ENCODE measurements around the gene GLIPR2. TPM values are rescaled to one million over a fixed set of nuclear protein-coding genes. Genes with fewer than 3 reads are reported as not detected.

GLIPR2 gene
- total and polyA plus RNA-seq, 2 of the 13 experiments (the other 11 are each of a cell fraction or from before 2014, with no cell fraction given): 0.08 to 0.42 TPM

GRCh38 chr9:36207546-36208012, 71.0 kb downstream of the GLIPR2 start (continued):
- TF ChIP-seq KDM2A (CRISPR knock-in tag; IDR thresholded peaks at IDR 0.05; ENCODE audit: borderline replicate concordance, low read depth) (no peak), MXI1 (IDR thresholded peaks at IDR 0.05; ENCODE audit: borderline replicate concordance, low read depth, low read length) (no peak), GABPA (IDR thresholded peaks at IDR 0.05; ENCODE audit: low read depth, low read length) (no peak), GABPA (CRISPR knock-in tag; IDR thresholded peaks at IDR 0.05; ENCODE audit: low read depth) (no peak), ATRX (CRISPR knock-in tag; IDR thresholded peaks at IDR 0.05; ENCODE audit: borderline replicate concordance) (no peak), DMAP1 (CRISPR knock-in tag; IDR thresholded peaks at IDR 0.05) (no peak), ZNF781 (CRISPR knock-in tag; IDR thresholded peaks at IDR 0.05; ENCODE audit: borderline replicate concordance, not compliant biosample characterization) (no peak), ZNF564 (CRISPR knock-in tag; IDR thresholded peaks at IDR 0.05) (no peak), HOXA5 (CRISPR knock-in tag; IDR thresholded peaks at IDR 0.05) (no peak), FOXO1 (CRISPR knock-in tag; IDR thresholded peaks at IDR 0.05) (0 out of 2 replicates have a peak, but pooled peaks have one; percentile 21), PRPF4 (IDR thresholded peaks at IDR 0.05; ENCODE audit: low read depth, low read length, poor library complexity, severe bottlenecking) (no peak), SPEN (CRISPR knock-in tag; IDR thresholded peaks at IDR 0.05; ENCODE audit: low read depth) (no peak), TCF7L2 (IDR thresholded peaks at IDR 0.05; ENCODE audit: low read depth, low read length) (no peak), ZNF101 (CRISPR knock-in tag; IDR thresholded peaks at IDR 0.05; ENCODE audit: borderline replicate concordance, low read depth) (no peak), MED13 (CRISPR knock-in tag; IDR thresholded peaks at IDR 0.05) (no peak)
- TF ChIP-seq, protein P1, sequence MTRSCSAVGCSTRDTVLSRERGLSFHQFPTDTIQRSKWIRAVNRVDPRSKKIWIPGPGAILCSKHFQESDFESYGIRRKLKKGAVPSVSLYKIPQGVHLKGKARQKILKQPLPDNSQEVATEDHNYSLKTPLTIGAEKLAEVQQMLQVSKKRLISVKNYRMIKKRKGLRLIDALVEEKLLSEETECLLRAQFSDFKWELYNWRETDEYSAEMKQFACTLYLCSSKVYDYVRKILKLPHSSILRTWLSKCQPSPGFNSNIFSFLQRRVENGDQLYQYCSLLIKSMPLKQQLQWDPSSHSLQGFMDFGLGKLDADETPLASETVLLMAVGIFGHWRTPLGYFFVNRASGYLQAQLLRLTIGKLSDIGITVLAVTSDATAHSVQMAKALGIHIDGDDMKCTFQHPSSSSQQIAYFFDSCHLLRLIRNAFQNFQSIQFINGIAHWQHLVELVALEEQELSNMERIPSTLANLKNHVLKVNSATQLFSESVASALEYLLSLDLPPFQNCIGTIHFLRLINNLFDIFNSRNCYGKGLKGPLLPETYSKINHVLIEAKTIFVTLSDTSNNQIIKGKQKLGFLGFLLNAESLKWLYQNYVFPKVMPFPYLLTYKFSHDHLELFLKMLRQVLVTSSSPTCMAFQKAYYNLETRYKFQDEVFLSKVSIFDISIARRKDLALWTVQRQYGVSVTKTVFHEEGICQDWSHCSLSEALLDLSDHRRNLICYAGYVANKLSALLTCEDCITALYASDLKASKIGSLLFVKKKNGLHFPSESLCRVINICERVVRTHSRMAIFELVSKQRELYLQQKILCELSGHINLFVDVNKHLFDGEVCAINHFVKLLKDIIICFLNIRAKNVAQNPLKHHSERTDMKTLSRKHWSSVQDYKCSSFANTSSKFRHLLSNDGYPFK (CRISPR knock-in tag; IDR thresholded peaks at IDR 0.05; ENCODE audit: borderline replicate concordance): no peak
- TF ChIP-seq, protein P2, sequence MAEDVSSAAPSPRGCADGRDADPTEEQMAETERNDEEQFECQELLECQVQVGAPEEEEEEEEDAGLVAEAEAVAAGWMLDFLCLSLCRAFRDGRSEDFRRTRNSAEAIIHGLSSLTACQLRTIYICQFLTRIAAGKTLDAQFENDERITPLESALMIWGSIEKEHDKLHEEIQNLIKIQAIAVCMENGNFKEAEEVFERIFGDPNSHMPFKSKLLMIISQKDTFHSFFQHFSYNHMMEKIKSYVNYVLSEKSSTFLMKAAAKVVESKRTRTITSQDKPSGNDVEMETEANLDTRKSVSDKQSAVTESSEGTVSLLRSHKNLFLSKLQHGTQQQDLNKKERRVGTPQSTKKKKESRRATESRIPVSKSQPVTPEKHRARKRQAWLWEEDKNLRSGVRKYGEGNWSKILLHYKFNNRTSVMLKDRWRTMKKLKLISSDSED (CRISPR knock-in tag; IDR thresholded peaks at IDR 0.05): no peak
- TF ChIP-seq, protein P3, sequence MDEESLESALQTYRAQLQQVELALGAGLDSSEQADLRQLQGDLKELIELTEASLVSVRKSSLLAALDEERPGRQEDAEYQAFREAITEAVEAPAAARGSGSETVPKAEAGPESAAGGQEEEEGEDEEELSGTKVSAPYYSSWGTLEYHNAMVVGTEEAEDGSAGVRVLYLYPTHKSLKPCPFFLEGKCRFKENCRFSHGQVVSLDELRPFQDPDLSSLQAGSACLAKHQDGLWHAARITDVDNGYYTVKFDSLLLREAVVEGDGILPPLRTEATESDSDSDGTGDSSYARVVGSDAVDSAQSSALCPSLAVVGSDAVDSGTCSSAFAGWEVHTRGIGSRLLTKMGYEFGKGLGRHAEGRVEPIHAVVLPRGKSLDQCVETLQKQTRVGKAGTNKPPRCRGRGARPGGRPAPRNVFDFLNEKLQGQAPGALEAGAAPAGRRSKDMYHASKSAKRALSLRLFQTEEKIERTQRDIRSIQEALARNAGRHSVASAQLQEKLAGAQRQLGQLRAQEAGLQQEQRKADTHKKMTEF (CRISPR knock-in tag; IDR thresholded peaks at IDR 0.05): peak; percentile 47; the same call in 1 of the 2 replicates
- TF ChIP-seq, protein P4, sequence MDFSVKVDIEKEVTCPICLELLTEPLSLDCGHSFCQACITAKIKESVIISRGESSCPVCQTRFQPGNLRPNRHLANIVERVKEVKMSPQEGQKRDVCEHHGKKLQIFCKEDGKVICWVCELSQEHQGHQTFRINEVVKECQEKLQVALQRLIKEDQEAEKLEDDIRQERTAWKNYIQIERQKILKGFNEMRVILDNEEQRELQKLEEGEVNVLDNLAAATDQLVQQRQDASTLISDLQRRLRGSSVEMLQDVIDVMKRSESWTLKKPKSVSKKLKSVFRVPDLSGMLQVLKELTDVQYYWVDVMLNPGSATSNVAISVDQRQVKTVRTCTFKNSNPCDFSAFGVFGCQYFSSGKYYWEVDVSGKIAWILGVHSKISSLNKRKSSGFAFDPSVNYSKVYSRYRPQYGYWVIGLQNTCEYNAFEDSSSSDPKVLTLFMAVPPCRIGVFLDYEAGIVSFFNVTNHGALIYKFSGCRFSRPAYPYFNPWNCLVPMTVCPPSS (IDR thresholded peaks at IDR 0.05): no peak
- TF ChIP-seq, protein P5, sequence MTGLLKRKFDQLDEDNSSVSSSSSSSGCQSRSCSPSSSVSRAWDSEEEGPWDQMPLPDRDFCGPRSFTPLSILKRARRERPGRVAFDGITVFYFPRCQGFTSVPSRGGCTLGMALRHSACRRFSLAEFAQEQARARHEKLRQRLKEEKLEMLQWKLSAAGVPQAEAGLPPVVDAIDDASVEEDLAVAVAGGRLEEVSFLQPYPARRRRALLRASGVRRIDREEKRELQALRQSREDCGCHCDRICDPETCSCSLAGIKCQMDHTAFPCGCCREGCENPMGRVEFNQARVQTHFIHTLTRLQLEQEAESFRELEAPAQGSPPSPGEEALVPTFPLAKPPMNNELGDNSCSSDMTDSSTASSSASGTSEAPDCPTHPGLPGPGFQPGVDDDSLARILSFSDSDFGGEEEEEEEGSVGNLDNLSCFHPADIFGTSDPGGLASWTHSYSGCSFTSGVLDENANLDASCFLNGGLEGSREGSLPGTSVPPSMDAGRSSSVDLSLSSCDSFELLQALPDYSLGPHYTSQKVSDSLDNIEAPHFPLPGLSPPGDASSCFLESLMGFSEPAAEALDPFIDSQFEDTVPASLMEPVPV (CRISPR knock-in tag; IDR thresholded peaks at IDR 0.05): no peak
- TF ChIP-seq, protein P6, sequence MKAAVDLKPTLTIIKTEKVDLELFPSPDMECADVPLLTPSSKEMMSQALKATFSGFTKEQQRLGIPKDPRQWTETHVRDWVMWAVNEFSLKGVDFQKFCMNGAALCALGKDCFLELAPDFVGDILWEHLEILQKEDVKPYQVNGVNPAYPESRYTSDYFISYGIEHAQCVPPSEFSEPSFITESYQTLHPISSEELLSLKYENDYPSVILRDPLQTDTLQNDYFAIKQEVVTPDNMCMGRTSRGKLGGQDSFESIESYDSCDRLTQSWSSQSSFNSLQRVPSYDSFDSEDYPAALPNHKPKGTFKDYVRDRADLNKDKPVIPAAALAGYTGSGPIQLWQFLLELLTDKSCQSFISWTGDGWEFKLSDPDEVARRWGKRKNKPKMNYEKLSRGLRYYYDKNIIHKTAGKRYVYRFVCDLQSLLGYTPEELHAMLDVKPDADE (CRISPR knock-in tag; IDR thresholded peaks at IDR 0.05): no peak
